OCI-LY3 (cell line): ENCODE results near the gene SYTL1.

Experiments
- EZH2phosphoT487 ChIP-seq: fragments of 200-600 bp; shearing (Covaris generic); IDR thresholded peaks from 2 replicates; pipeline ENCODE4 v1.6.1; 2018; ENCODE audit warnings: antibody characterized with exemption, mixed run types, low read depth
- TF ChIP-seq, protein P1 (sequence below): fragments of 200-600, 300-600 bp; sonication (generic); IDR thresholded peaks from 2 replicates; pipeline ENCODE4 v1.5.1; 2014; ENCODE audit warnings: antibody characterized with exemption, low read length, low read depth

DNA sequence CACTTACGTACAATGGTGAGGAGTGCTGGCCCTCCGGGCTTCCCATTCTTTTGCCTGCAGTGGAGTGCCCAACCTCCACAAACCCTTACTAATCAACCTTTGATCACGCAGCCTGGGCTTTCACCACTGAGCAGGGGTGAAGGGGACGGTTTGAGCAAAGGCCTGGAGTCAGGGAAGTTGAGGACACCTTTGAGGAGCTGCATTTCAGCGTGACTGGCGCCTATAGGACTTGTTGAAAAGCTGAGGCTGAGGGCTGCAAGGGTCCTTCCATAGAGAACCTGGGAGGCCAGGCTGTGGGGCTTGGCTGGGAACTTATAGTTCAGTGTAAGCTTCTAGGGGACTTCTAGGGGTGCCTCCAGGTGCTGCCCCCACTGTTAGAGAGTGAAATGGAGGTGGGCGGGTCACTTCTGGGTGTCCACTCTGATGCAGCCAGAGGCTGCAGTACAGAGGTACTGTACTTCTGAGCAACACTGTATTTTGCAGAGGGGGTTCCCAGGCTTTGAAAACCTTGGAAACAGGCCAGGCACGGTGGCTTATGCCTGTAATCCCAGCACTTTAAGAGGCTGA is 9.8 kb downstream of the SYTL1 start:
- no peak for TF ChIP-seq EZH2phosphoT487
- TF ChIP-seq, protein P1, sequence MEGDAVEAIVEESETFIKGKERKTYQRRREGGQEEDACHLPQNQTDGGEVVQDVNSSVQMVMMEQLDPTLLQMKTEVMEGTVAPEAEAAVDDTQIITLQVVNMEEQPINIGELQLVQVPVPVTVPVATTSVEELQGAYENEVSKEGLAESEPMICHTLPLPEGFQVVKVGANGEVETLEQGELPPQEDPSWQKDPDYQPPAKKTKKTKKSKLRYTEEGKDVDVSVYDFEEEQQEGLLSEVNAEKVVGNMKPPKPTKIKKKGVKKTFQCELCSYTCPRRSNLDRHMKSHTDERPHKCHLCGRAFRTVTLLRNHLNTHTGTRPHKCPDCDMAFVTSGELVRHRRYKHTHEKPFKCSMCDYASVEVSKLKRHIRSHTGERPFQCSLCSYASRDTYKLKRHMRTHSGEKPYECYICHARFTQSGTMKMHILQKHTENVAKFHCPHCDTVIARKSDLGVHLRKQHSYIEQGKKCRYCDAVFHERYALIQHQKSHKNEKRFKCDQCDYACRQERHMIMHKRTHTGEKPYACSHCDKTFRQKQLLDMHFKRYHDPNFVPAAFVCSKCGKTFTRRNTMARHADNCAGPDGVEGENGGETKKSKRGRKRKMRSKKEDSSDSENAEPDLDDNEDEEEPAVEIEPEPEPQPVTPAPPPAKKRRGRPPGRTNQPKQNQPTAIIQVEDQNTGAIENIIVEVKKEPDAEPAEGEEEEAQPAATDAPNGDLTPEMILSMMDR = no peak
